OCI-LY3 (cell line): ENCODE measurements around the gene ELF5.

Source experiments
- H2AFZ ChIP-seq: fragments of 200-600, 300-600 bp; shearing (Covaris generic); 2 replicates; pipeline ENCODE4 v1.6.0; 2014; ENCODE audit warnings: antibody characterized with exemption, low read depth, low read length
- H3K27ac ChIP-seq: fragments of 200-600, 300-600 bp; sonication (generic); 2 replicates; pipeline ENCODE4 v1.5.1; 2014; ENCODE audit warnings: mild to moderate bottlenecking, low read length, moderate library complexity, mixed read lengths
- H3K27me3 ChIP-seq: fragments of 200-600, 300-600 bp; sonication (generic); 2 replicates; pipeline ENCODE4 v1.6.1; 2014; ENCODE audit warnings: low read depth, low read length, mixed read lengths
- H3K36me3 ChIP-seq: fragments of 200-600, 300-600 bp; sonication (generic); replicated peaks from 2 replicates; pipeline ENCODE3; 2014; ENCODE audit warnings: low read depth, low read length, mixed read lengths
- H3K4me1 ChIP-seq: fragments of 300-600, 200-600 bp; sonication (generic); 2 replicates; pipeline ENCODE4 v1.6.1; 2014; ENCODE audit warnings: low read length, mixed read lengths
- H3K4me2 ChIP-seq: fragments of 200-600, 300-600 bp; sonication (generic); 2 replicates; pipeline ENCODE4 v1.6.1; 2014; ENCODE audit warnings: low read length, mixed read lengths
- H3K4me3 ChIP-seq: fragments of 300-600, 200-600 bp; sonication (generic); 2 replicates; pipeline ENCODE4 v1.5.1; 2014; ENCODE audit warnings: antibody characterized with exemption, mild to moderate bottlenecking, low read length, moderate library complexity
- H3K79me2 ChIP-seq: fragments of 300-600, 200-600 bp; shearing (Covaris generic); 2 replicates; pipeline ENCODE4 v1.6.1; 2014; ENCODE audit warnings: mild to moderate bottlenecking, low read length, mixed read lengths
- H3K9ac ChIP-seq: fragments of 300-600, 200-600 bp; shearing (Covaris generic); 2 replicates; pipeline ENCODE4 v1.6.0; 2014; ENCODE audit warnings: mild to moderate bottlenecking, low read length, moderate library complexity
- H3K9me3 ChIP-seq: fragments of 200-600, 300-600 bp; shearing (Covaris generic); 2 replicates; pipeline ENCODE4 v1.6.1; 2014; ENCODE audit warnings: low read length, mixed read lengths; ENCODE audit not compliant: insufficient read depth
- H4K20me1 ChIP-seq: fragments of 200-600, 300-600 bp; sonication (generic); 2 replicates; pipeline ENCODE4 v1.6.1; 2016; ENCODE audit warnings: low read length, mixed read lengths; ENCODE audit not compliant: insufficient read depth
- CTCF ChIP-seq: fragments of 200-600, 300-600 bp; sonication (generic); IDR thresholded peaks from 2 replicates; pipeline ENCODE4 v1.5.1; 2014; ENCODE audit warnings: antibody characterized with exemption, low read length, low read depth
- EZH2phosphoT487 ChIP-seq: fragments of 200-600 bp; shearing (Covaris generic); IDR thresholded peaks from 2 replicates; pipeline ENCODE4 v1.6.1; 2018; ENCODE audit warnings: antibody characterized with exemption, mixed run types, low read depth

The ELF5 gene

DNA sequence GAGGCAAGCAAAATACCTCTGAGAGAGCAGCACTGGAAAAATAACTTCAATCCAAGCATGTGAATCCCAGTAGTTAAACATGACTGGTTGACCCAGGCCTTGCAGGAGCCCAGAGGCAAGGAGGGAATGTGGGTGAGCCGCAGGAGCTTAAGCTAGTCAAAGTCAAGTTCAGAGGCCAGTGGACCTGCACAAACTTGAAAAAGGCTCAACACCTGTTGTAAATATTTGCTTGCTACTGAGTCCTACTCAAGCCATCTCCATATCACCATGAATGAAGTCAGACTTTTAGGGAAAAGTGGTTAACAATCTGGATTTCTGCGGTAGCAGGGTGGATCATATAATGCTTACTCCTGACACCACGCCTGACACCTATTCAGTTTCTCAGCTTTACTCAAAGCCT is 79.7 kb downstream of the ELF5 start:
- H2AFZ ChIP-seq, result no peak overlapping the region
- H3K36me3 ChIP-seq, result no peaks in the 10 kb centered on the region
- no peaks in the 10 kb centered on the region for H3K79me2 ChIP-seq
- no peak overlapping the region for H3K27ac ChIP-seq
- no peak overlapping the region for H3K4me3 ChIP-seq
- H3K27me3 ChIP-seq, result 0 out of 2 replicates have a peak, but pooled peaks cover 6% of the 10 kb centered on the region
- TF ChIP-seq CTCF (no peak), EZH2phosphoT487 (no peak)
- H3K9me3 ChIP-seq, result no peaks in the 10 kb centered on the region
- no peak overlapping the region for H3K9ac ChIP-seq
- no peaks in the 10 kb centered on the region for H4K20me1 ChIP-seq
- no peak overlapping the region for H3K4me2 ChIP-seq
- no peaks in the 10 kb centered on the region for H3K4me1 ChIP-seq

- Histone ChIP-seq H3K9me3 (no peaks in the 10 kb centered on the region), H2AFZ (no peak overlapping the region), H3K9ac (no peak overlapping the region), H3K27me3 (0 out of 2 replicates have a peak, but pooled peaks cover 6% of the 10 kb centered on the region), H4K20me1 (no peaks in the 10 kb centered on the region), H3K4me2 (no peak overlapping the region), H3K79me2 (no peaks in the 10 kb centered on the region), H3K36me3 (no peaks in the 10 kb centered on the region), H3K4me3 (no peak overlapping the region), H3K4me1 (no peaks in the 10 kb centered on the region), H3K27ac (no peak overlapping the region)
- TF ChIP-seq CTCF (no peak), EZH2phosphoT487 (no peak)
Observed at GRCh38 chr11:34432822-34433221, 80.8 kb downstream of the ELF5 start.

DNA sequence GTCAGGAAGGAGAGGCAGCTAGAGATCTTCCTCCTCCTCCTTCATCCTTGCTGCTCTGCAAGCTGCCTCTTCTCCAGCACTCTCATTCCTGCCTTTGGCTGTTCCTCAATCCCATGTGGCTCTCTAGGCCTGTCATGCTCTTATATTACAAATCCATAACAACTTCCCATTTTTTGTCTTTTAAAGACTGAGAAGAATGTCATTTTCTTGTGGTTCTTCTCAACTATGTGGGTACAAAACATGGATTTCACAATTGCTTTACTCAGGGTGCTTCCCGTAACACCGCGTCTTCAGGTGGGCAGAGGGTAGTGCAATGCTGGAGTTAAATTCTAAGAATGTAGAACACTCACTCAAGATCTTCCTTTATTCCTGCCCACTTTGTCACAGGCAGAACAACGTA is 81.6 kb downstream of the ELF5 start:
- H3K4me2 ChIP-seq, result no peak overlapping the region

More for the DNA sequence above, 81.6 kb downstream of the ELF5 start:
- Histone ChIP-seq H3K9me3 (no peaks in the 10 kb centered on the region), H3K27ac (no peak overlapping the region), H3K27me3 (0 out of 2 replicates have a peak, but pooled peaks cover 6% of the 10 kb centered on the region), H2AFZ (no peak overlapping the region), H3K79me2 (no peaks in the 10 kb centered on the region), H4K20me1 (no peaks in the 10 kb centered on the region), H3K36me3 (no peaks in the 10 kb centered on the region), H3K9ac (no peak overlapping the region), H3K4me3 (no peak overlapping the region), H3K4me1 (no peaks in the 10 kb centered on the region)
- TF ChIP-seq CTCF (no peak), EZH2phosphoT487 (no peak)
